Ishikawa (cell line): Measurements from ENCODE around the gene RSAD2.

Experiments used
- FOXM1 ChIP-seq: IDR thresholded peaks from 2 replicates; pipeline ENCODE4 v1.6.1; 2012; ENCODE audit warnings: low read depth, borderline replicate concordance
- TF ChIP-seq, protein P1 (sequence below): IDR thresholded peaks from 2 replicates; pipeline ENCODE4 v1.6.1; 2012
- TF ChIP-seq, protein P2 (sequence below): IDR thresholded peaks from 2 replicates; pipeline ENCODE4 v1.6.1; 2012; ENCODE audit warnings: low read depth, mild to moderate bottlenecking

DNA sequence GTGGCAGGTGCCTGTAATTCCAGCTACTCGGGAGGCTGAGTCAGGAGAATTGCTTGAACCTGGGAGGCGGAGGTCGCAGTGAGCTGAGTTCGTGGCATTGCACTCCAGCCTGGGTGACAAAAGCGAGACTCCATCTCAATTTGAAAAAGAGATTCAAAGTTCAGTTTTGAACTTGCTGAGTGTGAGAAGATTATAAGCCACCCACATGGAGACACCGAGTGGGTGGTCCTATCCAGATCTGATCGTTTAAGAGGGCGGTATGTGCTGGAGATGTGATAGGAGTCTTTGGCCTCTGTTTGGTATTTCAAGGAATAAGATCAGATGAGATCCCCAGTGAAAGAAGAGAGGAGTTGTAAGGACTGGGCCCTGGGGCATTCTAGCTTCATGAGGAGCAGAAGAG lies 65.3 kb downstream of the RSAD2 start:
- TF ChIP-seq FOXM1: no peak
- TF ChIP-seq, protein P1, sequence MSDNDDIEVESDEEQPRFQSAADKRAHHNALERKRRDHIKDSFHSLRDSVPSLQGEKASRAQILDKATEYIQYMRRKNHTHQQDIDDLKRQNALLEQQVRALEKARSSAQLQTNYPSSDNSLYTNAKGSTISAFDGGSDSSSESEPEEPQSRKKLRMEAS: no peak
- TF ChIP-seq, protein P2, sequence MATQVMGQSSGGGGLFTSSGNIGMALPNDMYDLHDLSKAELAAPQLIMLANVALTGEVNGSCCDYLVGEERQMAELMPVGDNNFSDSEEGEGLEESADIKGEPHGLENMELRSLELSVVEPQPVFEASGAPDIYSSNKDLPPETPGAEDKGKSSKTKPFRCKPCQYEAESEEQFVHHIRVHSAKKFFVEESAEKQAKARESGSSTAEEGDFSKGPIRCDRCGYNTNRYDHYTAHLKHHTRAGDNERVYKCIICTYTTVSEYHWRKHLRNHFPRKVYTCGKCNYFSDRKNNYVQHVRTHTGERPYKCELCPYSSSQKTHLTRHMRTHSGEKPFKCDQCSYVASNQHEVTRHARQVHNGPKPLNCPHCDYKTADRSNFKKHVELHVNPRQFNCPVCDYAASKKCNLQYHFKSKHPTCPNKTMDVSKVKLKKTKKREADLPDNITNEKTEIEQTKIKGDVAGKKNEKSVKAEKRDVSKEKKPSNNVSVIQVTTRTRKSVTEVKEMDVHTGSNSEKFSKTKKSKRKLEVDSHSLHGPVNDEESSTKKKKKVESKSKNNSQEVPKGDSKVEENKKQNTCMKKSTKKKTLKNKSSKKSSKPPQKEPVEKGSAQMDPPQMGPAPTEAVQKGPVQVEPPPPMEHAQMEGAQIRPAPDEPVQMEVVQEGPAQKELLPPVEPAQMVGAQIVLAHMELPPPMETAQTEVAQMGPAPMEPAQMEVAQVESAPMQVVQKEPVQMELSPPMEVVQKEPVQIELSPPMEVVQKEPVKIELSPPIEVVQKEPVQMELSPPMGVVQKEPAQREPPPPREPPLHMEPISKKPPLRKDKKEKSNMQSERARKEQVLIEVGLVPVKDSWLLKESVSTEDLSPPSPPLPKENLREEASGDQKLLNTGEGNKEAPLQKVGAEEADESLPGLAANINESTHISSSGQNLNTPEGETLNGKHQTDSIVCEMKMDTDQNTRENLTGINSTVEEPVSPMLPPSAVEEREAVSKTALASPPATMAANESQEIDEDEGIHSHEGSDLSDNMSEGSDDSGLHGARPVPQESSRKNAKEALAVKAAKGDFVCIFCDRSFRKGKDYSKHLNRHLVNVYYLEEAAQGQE: no peak
